Measurements from ENCODE around the gene GPX4. TPM values are rescaled to one million over a fixed set of nuclear protein-coding genes. Genes with fewer than 3 reads are reported as not detected.

Gene GPX4
- total and polyA plus RNA-seq, 2 of the 13 experiments (the other 11 are each of a cell fraction or from before 2014, with no cell fraction given): 535 to 613 TPM

- ChIA-PET CTCF (ENCODE audit: low intra/inter-chr PET ratio, low total read pairs) (no interaction called here), POLR2A (interaction anchor here (0.8 kb wide), 2 partner anchors 20 to 136 kb away, joined by 3 read pairs; partner anchors contain the start of gene CIRBP)
- DNase-seq (ENCODE audit: low spot score) (no peak), ATAC-seq (peak; percentile 13; the same call in 1 of the 3 replicates), FAIRE-seq (no peak)
- no peaks in the 10 kb centered on the region for H4K20me1 ChIP-seq (ENCODE audit: insufficient read depth, low read length)
- WGBS (ENCODE audit: low lambda C conversion rate): 97% methylated on average over 25 of the region's 25 CpGs
- peaks cover 16% of the 10 kb centered on the region; the same call in 1 of the 2 replicates for H3K4me1 ChIP-seq (ENCODE audit: insufficient read depth, low read length)
- H3K4me2 ChIP-seq (ENCODE audit: low read depth, low read length): no peak overlapping the region
- intact Hi-C loops (cut with micrococcal nuclease; ENCODE audit: unreplicated experiment) (no loop called here), in situ Hi-C loops (cut with HindIII; ENCODE audit: extremely low pct_ligation_motif_present, low pct_unique_long_range_greater_than_20kb) (no loop called here)
- H2AFZ ChIP-seq (ENCODE audit: low read length): no peak overlapping the region
- no peak overlapping the region for H3K4me3 ChIP-seq (replicated peaks in 1 of 3; ENCODE audit: insufficient read depth in 1 of 3, low read depth in 2 of 3, low read length in 3 of 3)
- H3K9ac ChIP-seq (ENCODE audit: insufficient read depth, low read depth, low read length): no peak overlapping the region
- peaks cover 2% of the 10 kb centered on the region for H3K79me2 ChIP-seq (ENCODE audit: insufficient read depth, low read length)
- no peaks in the 10 kb centered on the region for H3K27me3 ChIP-seq (ENCODE audit: control insufficient read depth in 1 of 2, insufficient read depth in 2 of 2, low read length in 2 of 2)
- H3K9me3 ChIP-seq (ENCODE audit: low read length): no peaks in the 10 kb centered on the region
- BruUV-seq (replicated peaks): no TSS peak
- H3K36me3 ChIP-seq (replicated peaks in 1 of 2; ENCODE audit: control insufficient read depth in 1 of 2, insufficient read depth in 2 of 2, low read length in 2 of 2): peaks cover 1 to 6% of the 10 kb centered on the region in 2 experiments; a peak in 2 of 5 replicates
- H3K27ac ChIP-seq (ENCODE audit: extremely low read length, insufficient read depth, low read length): no peak overlapping the region
- TF ChIP-seq NFYB (CRISPR knock-in tag; IDR thresholded peaks at IDR 0.05) (peak; percentile 63), ZNF329 (CRISPR knock-in tag; IDR thresholded peaks at IDR 0.05; ENCODE audit: low read depth) (no peak), SP140L (CRISPR knock-in tag; IDR thresholded peaks at IDR 0.05; ENCODE audit: borderline replicate concordance) (no peak), IRF2 (CRISPR knock-in tag; IDR thresholded peaks at IDR 0.05) (no peak), ZNF318 (CRISPR knock-in tag; IDR thresholded peaks at IDR 0.05) (no peak), ZXDC (CRISPR knock-in tag; IDR thresholded peaks at IDR 0.05) (no peak), ZNF879 (CRISPR knock-in tag; IDR thresholded peaks at IDR 0.05) (no peak), MNT (IDR thresholded peaks at IDR 0.05) (no peak), TCF7 (IDR thresholded peaks at IDR 0.05; ENCODE audit: low read depth) (no peak), SOX6 (IDR thresholded peaks at IDR 0.05) (no peak), SOX6 (CRISPR knock-in tag; IDR thresholded peaks at IDR 0.05) (no peak), MIER2 (CRISPR knock-in tag; IDR thresholded peaks at IDR 0.05) (no peak), ISX (CRISPR knock-in tag; conservative IDR thresholded peaks at IDR 0.05) (no peak), NFYC (CRISPR knock-in tag; IDR thresholded peaks at IDR 0.05) (peak; percentile 59)
Measured at GRCh38 chr19:1133471-1133929, 29.7 kb downstream of the GPX4 start.
